Colon (tissue), 2 donors: ENCODE measurements around the gene STARD7.
"Not testable (repeated sequence)": the region's sequence is repeated elsewhere in the genome, so short reads cannot be mapped to it uniquely, and the experiment has no call there.

ENCODE experiments used
- FAIRE-seq: peaks from 2 replicates; lab custom pipeline; 2012; peaks lifted over from hg19 to GRCh38; lab: Jason Lieb, UNC
- donor health status: control.
- donor health status: control.

Gene STARD7

GRCh38 chr2:96208143-96209010 lies at the start of gene STARD7:
STARD7 (minus strand) TSS chr2:96208827; CDS start chr2:96208434, 393 bp downstream.
- FAIRE-seq: no peak

GRCh38 chr2:96257744-96258143 lies 49.1 kb upstream of the STARD7 start:
- FAIRE-seq: not testable (repeated sequence)

GRCh38 chr2:96256611-96257113 lies 48.0 kb upstream of the STARD7 start:
- no peak for FAIRE-seq

- no peak for FAIRE-seq
Observed at GRCh38 chr2:96254571-96254970, 45.9 kb upstream of the STARD7 start.

GRCh38 chr2:96253006-96253405 lies 44.4 kb upstream of the STARD7 start:
- FAIRE-seq: no peak

- no peak for FAIRE-seq
Observed at GRCh38 chr2:96252526-96252925, 43.9 kb upstream of the STARD7 start.

GRCh38 chr2:96251721-96252292 lies 43.2 kb upstream of the STARD7 start:
- FAIRE-seq: no peak

GRCh38 chr2:96250188-96250587 lies 41.6 kb upstream of the STARD7 start:
- FAIRE-seq: no peak

GRCh38 chr2:96249654-96250053 lies 41.0 kb upstream of the STARD7 start:
- FAIRE-seq: no peak

GRCh38 chr2:96248624-96249023 lies 40.0 kb upstream of the STARD7 start:
- no peak for FAIRE-seq

- no peak for FAIRE-seq
Observed at GRCh38 chr2:96247896-96248295, 39.3 kb upstream of the STARD7 start.

- FAIRE-seq: no peak
Observed at GRCh38 chr2:96247009-96247408, 38.4 kb upstream of the STARD7 start.

- no peak for FAIRE-seq
Observed at GRCh38 chr2:96245609-96246390, 37.2 kb upstream of the STARD7 start.

- no peak for FAIRE-seq
Observed at GRCh38 chr2:96243843-96244242, 35.2 kb upstream of the STARD7 start.

- no peak for FAIRE-seq
Observed at GRCh38 chr2:96241900-96242611, 33.4 kb upstream of the STARD7 start.

GRCh38 chr2:96241227-96241626 lies 32.6 kb upstream of the STARD7 start:
- no peak for FAIRE-seq

GRCh38 chr2:96240341-96241038 lies 31.9 kb upstream of the STARD7 start:
- FAIRE-seq: no peak

GRCh38 chr2:96239745-96240264 lies 31.2 kb upstream of the STARD7 start:
- FAIRE-seq: no peak

GRCh38 chr2:96239091-96239490 lies 30.5 kb upstream of the STARD7 start:
- FAIRE-seq: no peak

- no peak for FAIRE-seq
Observed at GRCh38 chr2:96238266-96238665, 29.6 kb upstream of the STARD7 start.

GRCh38 chr2:96236882-96237281 lies 28.3 kb upstream of the STARD7 start:
- FAIRE-seq: no peak
